Mucosa of descending colon (tissue), 3 donors: Measurements from ENCODE around the gene ADAMTSL1. TPM values are rescaled to one million over a fixed set of nuclear protein-coding genes. Genes with fewer than 3 reads are reported as not detected.
A peak's percentile ranks its signal among the peaks of the same experiment; 100 is the strongest.

ENCODE experiments used
- ATAC-seq: fragments of 200-7000 bp; cut with Tn5 transposase; one replicate; pipeline ENCODE4 v1.9.1; 2020; ENCODE audit warnings: mild to moderate bottlenecking, moderate library complexity
- DNase-seq, 3 donors: peaks; one replicate each; pipeline ENCODE4 v3.0.0-alpha.2; 2020
- H3K36me3 ChIP-seq: fragments of 200-600 bp; one replicate; pipeline ENCODE4 v1.8.0; 2021; ENCODE audit warnings: low read depth, mild to moderate bottlenecking
- H3K4me1 ChIP-seq: fragments of 200-600 bp; one replicate; pipeline ENCODE4 v1.8.0; 2021; ENCODE audit warnings: low read depth, mild to moderate bottlenecking
- H3K4me3 ChIP-seq: fragments of 200-600 bp; one replicate; pipeline ENCODE4 v1.8.0; 2021; ENCODE audit warnings: mild to moderate bottlenecking
- H3K9me3 ChIP-seq: fragments of 200-600 bp; one replicate; pipeline ENCODE4 v1.8.0; 2021; ENCODE audit warnings: mild to moderate bottlenecking
- CTCF ChIP-seq: fragments of 200-600 bp; IDR thresholded peaks from one replicate; pipeline ENCODE4 v1.8.0; 2022; ENCODE audit warnings: antibody characterized with exemption, mild to moderate bottlenecking
- intact Hi-C, 2 donors: fragments of 100-400 bp; cut with DNase I in 1 of 2; cut with micrococcal nuclease in 1 of 2; formaldehyde crosslinking; loops; one replicate each; pipeline versions ENCODE4 v1.11.0 to v1.11.1; 2022; cut with DNase I, micrococcal nuclease
- long read RNA-seq, 2 donors: library from polyadenylated mRNA; unstranded; transcript quantifications; one replicate each; pipeline ENCODE4 v2.0.0, GENCODE V29; 2019 to 2021
- total RNA-seq, 3 donors: library from RNA; stranded (reverse); fragmentation: NEBNext Ultra II Directional in 2 of 3; extraction: Animal tissue kit (Norgen Biotek cat#: 25700) in 2 of 3; gene quantifications; one replicate each; pipeline versions ENCODE4 v1.2.1 to v1.2.4, GENCODE V29; 2021 to 2023
- donor health status: DM: no; HTN: no; CAD: no; lungs with moderate emphysema.
- donor health status: DM: no; HTN: no; CAD: no.
- donor health status: DM: no; HTN: yes; CAD: no.

ADAMTSL1 gene
- 10 to 100 TPM; 10.1 to 32.1 (median 22.6) TPM for total RNA-seq
- long read RNA-seq, donor 1, partial matches to known transcripts = 0 of 5 reads
- long read RNA-seq, donor 1, other reads (novel, unspliced or antisense) = 5 of 5 reads
- long read RNA-seq, donor 2, partial matches to known transcripts = 0 of 3 reads
- long read RNA-seq, donor 2, other reads (novel, unspliced or antisense) = 3 of 3 reads

- intact Hi-C loops = no loop called here
- H3K4me1 ChIP-seq = peaks cover 3% of the 10 kb centered on the region
- DNase-seq = peak in 2 of 3 donors; percentile 33 to 34
Observed at GRCh38 chr9:18473652-18474279, at the start of gene ADAMTSL1. ADAMTSL1 (plus strand) TSS chr9:18474153; CDS start chr9:18474233, 80 bp downstream.

GRCh38 chr9:18427691-18428090, 46.3 kb upstream of the ADAMTSL1 start:
- no peak overlapping the region for H3K4me3 ChIP-seq
- ATAC-seq = no peak
- intact Hi-C loops = no loop called here
- H3K36me3 ChIP-seq = no peaks in the 10 kb centered on the region
- no peak for DNase-seq
- no peaks in the 10 kb centered on the region for H3K4me1 ChIP-seq
- no peak for TF ChIP-seq CTCF
- H3K9me3 ChIP-seq = no peaks in the 10 kb centered on the region

More at GRCh38 chr9:18473652-18474279, at the start of gene ADAMTSL1:
- peak; percentile 83 for ATAC-seq
- Histone ChIP-seq H3K9me3 (peaks cover 5% of the 10 kb centered on the region), H3K36me3 (no peaks in the 10 kb centered on the region), H3K4me3 (no peak within 1 kb of the TSS)
- TF ChIP-seq CTCF = no peak

GRCh38 chr9:18428661-18429060, 45.3 kb upstream of the ADAMTSL1 start:
- TF ChIP-seq CTCF = no peak
- intact Hi-C loops = no loop called here
- ATAC-seq = no peak
- Histone ChIP-seq H3K4me1 (no peaks in the 10 kb centered on the region), H3K4me3 (no peak overlapping the region), H3K36me3 (no peaks in the 10 kb centered on the region), H3K9me3 (no peaks in the 10 kb centered on the region)
- DNase-seq = no peak

- no peak for DNase-seq
- Histone ChIP-seq H3K4me1 (no peaks in the 10 kb centered on the region), H3K4me3 (no peak overlapping the region), H3K9me3 (no peaks in the 10 kb centered on the region), H3K36me3 (no peaks in the 10 kb centered on the region)
- intact Hi-C loops = no loop called here
- no peak for ATAC-seq
- TF ChIP-seq CTCF = no peak
Observed at GRCh38 chr9:18429070-18429469, 44.9 kb upstream of the ADAMTSL1 start.

- DNase-seq (no peak), ATAC-seq (no peak)
- intact Hi-C loops = no loop called here
- H3K36me3 ChIP-seq = no peaks in the 10 kb centered on the region
- H3K4me1 ChIP-seq = no peaks in the 10 kb centered on the region
- H3K4me3 ChIP-seq = no peak overlapping the region
- no peak for TF ChIP-seq CTCF
- no peaks in the 10 kb centered on the region for H3K9me3 ChIP-seq
Observed at GRCh38 chr9:18433620-18434019, 40.3 kb upstream of the ADAMTSL1 start.
